ENCODE measurements around the gene SCLT1.
"Not testable (repeated sequence)": the region's sequence is repeated elsewhere in the genome, so short reads cannot be mapped to it uniquely, and the experiment has no call there.

SCLT1 gene

GRCh38 chr4:129069537-129069936 lies 23.8 kb downstream of the SCLT1 start:
- DNase-seq (ENCODE audit: low spot score) = not testable (repeated sequence)

- DNase-seq (ENCODE audit: low spot score) = no peak
Measured at GRCh38 chr4:129064717-129065116, 28.6 kb downstream of the SCLT1 start.

GRCh38 chr4:129063640-129064039 lies 29.7 kb downstream of the SCLT1 start:
- DNase-seq (ENCODE audit: low spot score) = no peak

GRCh38 chr4:129062580-129062979 lies 30.8 kb downstream of the SCLT1 start:
- DNase-seq (ENCODE audit: low spot score) = no peak

- no peak for DNase-seq (ENCODE audit: low spot score)
Measured at GRCh38 chr4:129059028-129059427, 34.3 kb downstream of the SCLT1 start.

GRCh38 chr4:129046055-129046959 lies 47.0 kb downstream of the SCLT1 start:
- DNase-seq (ENCODE audit: low spot score) = no peak

- peak; percentile 40 for DNase-seq (ENCODE audit: low spot score)
Measured at GRCh38 chr4:129043523-129043922, 49.8 kb downstream of the SCLT1 start.

GRCh38 chr4:129040471-129040870 lies 52.9 kb downstream of the SCLT1 start:
- no peak for DNase-seq (ENCODE audit: low spot score)

GRCh38 chr4:129037093-129037492 lies 56.2 kb downstream of the SCLT1 start:
- DNase-seq (ENCODE audit: low spot score) = no peak

GRCh38 chr4:129014566-129015509 lies 78.5 kb downstream of the SCLT1 start:
- peak; percentile 13 for DNase-seq (ENCODE audit: low spot score)

- no peak for DNase-seq (ENCODE audit: low spot score)
Measured at GRCh38 chr4:129008096-129008495, 85.2 kb downstream of the SCLT1 start.

GRCh38 chr4:128986908-128987307 lies 106.4 kb downstream of the SCLT1 start:
- no peak for DNase-seq (ENCODE audit: low spot score)

- no peak for DNase-seq (ENCODE audit: low spot score)
Measured at GRCh38 chr4:128986019-128986418, 107.3 kb downstream of the SCLT1 start.

- no peak for DNase-seq (ENCODE audit: low spot score)
Measured at GRCh38 chr4:128983771-128984485, 109.4 kb downstream of the SCLT1 start.

- DNase-seq (ENCODE audit: low spot score) = no peak
Measured at GRCh38 chr4:128981377-128981776, 112.0 kb downstream of the SCLT1 start.

- no peak for DNase-seq (ENCODE audit: low spot score)
Measured at GRCh38 chr4:128980816-128981326, 112.5 kb downstream of the SCLT1 start.

- DNase-seq (ENCODE audit: low spot score) = peak; percentile 55
Measured at GRCh38 chr4:128979934-128980333, 113.4 kb downstream of the SCLT1 start.

GRCh38 chr4:128978985-128979384 lies 114.4 kb downstream of the SCLT1 start:
- no peak for DNase-seq (ENCODE audit: low spot score)

- DNase-seq (ENCODE audit: low spot score) = no peak
Measured at GRCh38 chr4:128974136-128974581, 119.2 kb downstream of the SCLT1 start.

GRCh38 chr4:128973384-128973783 lies 120.0 kb downstream of the SCLT1 start:
- no peak for DNase-seq (ENCODE audit: low spot score)

GRCh38 chr4:128961405-128961804 lies 131.9 kb downstream of the SCLT1 start:
- DNase-seq (ENCODE audit: low spot score) = no peak

GRCh38 chr4:128958194-128958593 lies 135.1 kb downstream of the SCLT1 start:
- DNase-seq (ENCODE audit: low spot score) = no peak

All from RKO (cell line).